ENCODE data around the gene TIMP1. TPM values are rescaled to one million over a fixed set of nuclear protein-coding genes. Genes with fewer than 3 reads are reported as not detected.
A peak's percentile ranks its signal among the peaks of the same experiment; 100 is the strongest.

TIMP1 gene
- total RNA-seq, 2 donors from 2014 or later, result 84.1 to 93.0 TPM

- Histone ChIP-seq H3K9ac (ENCODE audit: low read depth in 2 of 2, low read length in 2 of 2) (no peak overlapping the region), H3K4me1 (no peaks in the 10 kb centered on the region), H3K27me3 (no peaks in the 10 kb centered on the region), H3K4me3 (no peak overlapping the region), H3K9me3 (no peaks in the 10 kb centered on the region), H3K36me3 (no peaks in the 10 kb centered on the region), H3K27ac (no peak overlapping the region)
- DNase-seq, result no peak
- TF ChIP-seq CTCF (IDR thresholded peaks at IDR 0.05), result no peak
- intact Hi-C loops (cut with DNase I), result no loop called here
Observed at GRCh38 chrX:47571215-47571614, 11.0 kb upstream of the TIMP1 start.

- Histone ChIP-seq H3K27ac (no peak overlapping the region), H3K9me3 (no peaks in the 10 kb centered on the region), H3K27me3 (no peaks in the 10 kb centered on the region), H3K4me1 (no peaks in the 10 kb centered on the region), H3K36me3 (no peaks in the 10 kb centered on the region), H3K4me3 (no peak overlapping the region), H3K9ac (ENCODE audit: low read depth in 2 of 2, low read length in 2 of 2) (no peak overlapping the region)
- DNase-seq, result no peak
- no peak for TF ChIP-seq CTCF (IDR thresholded peaks at IDR 0.05)
- intact Hi-C loops (cut with DNase I), result no loop called here
Observed at GRCh38 chrX:47571896-47572295, 10.3 kb upstream of the TIMP1 start.

- no peak overlapping the region for H3K4me3 ChIP-seq
- H3K27me3 ChIP-seq, result no peaks in the 10 kb centered on the region
- intact Hi-C loops (cut with DNase I), result no loop called here
- no peaks in the 10 kb centered on the region for H3K36me3 ChIP-seq
- no peak for DNase-seq
- no peak overlapping the region for H3K9ac ChIP-seq (ENCODE audit: low read depth in 2 of 2, low read length in 2 of 2)
- TF ChIP-seq CTCF (IDR thresholded peaks at IDR 0.05), result no peak
- no peaks in the 10 kb centered on the region for H3K4me1 ChIP-seq
- peak overlapping the region; percentile 60 for H3K27ac ChIP-seq
- H3K9me3 ChIP-seq, result no peaks in the 10 kb centered on the region
Observed at GRCh38 chrX:47572773-47573340, 9.4 kb upstream of the TIMP1 start.

- TF ChIP-seq CTCF (IDR thresholded peaks at IDR 0.05), result no peak
- Histone ChIP-seq H3K27ac (peak overlapping the region; percentile 60), H3K4me3 (peak overlapping the region; percentile 25), H3K4me1 (no peaks in the 10 kb centered on the region), H3K9ac (ENCODE audit: low read depth in 2 of 2, low read length in 2 of 2) (peak overlapping the region; percentile 19 to 49), H3K36me3 (no peaks in the 10 kb centered on the region), H3K9me3 (no peaks in the 10 kb centered on the region), H3K27me3 (no peaks in the 10 kb centered on the region)
- DNase-seq, result peak; percentile 70
- intact Hi-C loops (cut with DNase I), result no loop called here
Observed at GRCh38 chrX:47573341-47574075, 8.7 kb upstream of the TIMP1 start.

- Histone ChIP-seq H3K27ac (peak overlapping the region; percentile 60), H3K27me3 (no peaks in the 10 kb centered on the region)
- DNase-seq, result no peak
Observed at GRCh38 chrX:47574076-47574546, 8.1 kb upstream of the TIMP1 start.

More at GRCh38 chrX:47574076-47574546, 8.1 kb upstream of the TIMP1 start:
- H3K4me1 ChIP-seq, result no peaks in the 10 kb centered on the region
- H3K9me3 ChIP-seq, result no peaks in the 10 kb centered on the region
- intact Hi-C loops (cut with DNase I), result no loop called here
- no peaks in the 10 kb centered on the region for H3K36me3 ChIP-seq
- no peak for TF ChIP-seq CTCF (IDR thresholded peaks at IDR 0.05)
- H3K4me3 ChIP-seq, result peak overlapping the region; percentile 25
- H3K9ac ChIP-seq (ENCODE audit: low read depth in 2 of 2, low read length in 2 of 2), result peak overlapping the region; percentile 26 to 49

Data from colonic mucosa (tissue), 4 donors.